Measurements from ENCODE around the gene PMM1.
A peak's percentile ranks its signal among the peaks of the same experiment; 100 is the strongest.
"Not testable (repeated sequence)": the region's sequence is repeated elsewhere in the genome, so short reads cannot be mapped to it uniquely, and the experiment has no call there.

PMM1 gene

DNA sequence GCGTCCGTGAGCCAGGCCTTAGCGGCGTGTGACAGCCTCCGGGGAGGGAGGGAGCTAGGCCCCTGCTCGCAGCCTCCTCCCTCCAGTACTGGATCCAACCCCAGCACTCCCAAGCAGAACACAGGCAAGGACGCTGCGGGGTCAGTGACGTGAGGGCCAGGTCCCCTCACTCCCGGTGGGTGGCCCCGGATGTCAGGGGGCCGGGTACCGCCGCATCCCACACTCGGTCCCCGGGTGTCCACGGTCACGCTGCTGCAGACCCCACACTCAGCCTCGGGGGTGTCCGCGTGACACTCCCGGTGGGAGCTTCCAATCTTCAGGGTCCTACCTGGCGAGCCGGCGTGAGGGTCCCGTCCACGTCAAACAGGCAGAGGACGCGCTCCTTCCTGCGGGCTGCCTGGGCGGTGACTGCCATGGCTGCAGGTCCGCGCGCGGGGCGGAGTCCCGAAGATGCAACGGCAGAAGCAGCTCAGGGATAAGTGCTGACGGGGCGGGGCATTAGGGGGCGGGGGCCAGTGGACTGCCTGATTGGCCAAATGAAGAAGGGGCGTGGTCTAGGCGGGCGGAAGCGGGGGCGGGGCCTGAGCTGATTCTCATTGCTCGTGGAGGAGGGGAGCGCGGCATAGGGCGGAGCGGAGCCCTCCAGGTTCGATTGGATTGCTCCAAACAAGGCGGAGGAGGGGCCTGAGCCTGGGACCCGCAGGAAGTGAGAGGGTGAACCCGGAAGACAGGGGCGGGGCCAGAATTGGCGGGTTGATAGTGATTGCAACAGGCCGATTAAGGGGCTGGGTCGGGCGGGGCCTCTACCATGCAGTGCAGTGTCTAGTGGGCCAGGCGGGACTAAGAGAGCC is at the start of gene PMM1:
Gene PMM1, minus strand, starts transcription at position 450 of the 851 bp plus-strand sequence. Its CDS starts 35 bp downstream, at position 415.
- H3K4me3 ChIP-seq (ENCODE audit: low read depth, low read length), result peak within 1 kb of the TSS; percentile 89
- DNase-seq (ENCODE audit: low read depth), result peak; percentile 98

GRCh38 chr22:41638748-41639147 is 49.1 kb upstream of the PMM1 start:
- no peak overlapping the region for H3K4me3 ChIP-seq (ENCODE audit: low read depth, low read length)
- DNase-seq (ENCODE audit: low read depth), result no peak

DNA sequence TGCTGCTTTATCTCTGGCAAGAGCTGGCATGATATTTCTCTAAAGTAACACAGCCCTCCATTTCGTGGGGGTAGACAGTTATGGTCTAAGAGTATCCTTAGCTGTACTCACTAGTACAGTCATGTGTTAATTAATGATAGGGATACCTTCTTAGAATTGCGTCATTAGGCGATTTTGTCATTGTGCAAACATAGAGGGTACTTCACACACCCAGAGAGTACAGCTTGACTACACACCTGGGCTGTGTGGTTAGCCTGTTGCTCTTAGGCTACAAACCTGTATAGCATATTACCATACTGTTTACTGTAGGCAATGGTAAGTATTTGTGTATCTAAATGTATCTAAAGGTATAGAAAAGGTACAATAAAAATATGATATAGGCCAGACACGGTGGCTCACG is 48.5 kb upstream of the PMM1 start:
- DNase-seq (ENCODE audit: low read depth), result no peak

DNA sequence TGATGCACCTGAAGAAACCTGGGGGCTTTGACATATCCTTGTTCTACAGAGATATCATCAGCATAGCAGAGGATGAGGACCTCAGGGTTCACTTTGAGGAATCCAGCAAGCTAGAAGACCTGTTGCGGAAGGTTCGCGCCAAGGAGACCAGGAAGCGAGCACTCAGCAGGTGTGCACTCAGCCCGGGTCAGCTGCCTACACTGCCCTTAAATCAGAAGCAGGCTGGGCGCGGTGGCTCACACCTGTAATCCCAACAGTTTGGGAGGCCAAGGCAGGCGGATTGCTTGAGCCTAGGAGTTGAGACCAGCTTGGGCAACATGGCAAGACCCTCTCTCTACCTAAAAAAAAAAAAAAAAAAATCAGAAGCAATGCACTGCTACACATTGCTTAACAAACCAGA is 48.0 kb upstream of the PMM1 start:
- H3K4me3 ChIP-seq (ENCODE audit: low read depth, low read length); DNase-seq (ENCODE audit: low read depth): not testable (repeated sequence)

More for the DNA sequence above, 48.5 kb upstream of the PMM1 start:
- H3K4me3 ChIP-seq (ENCODE audit: low read depth, low read length), result no peak overlapping the region

DNA sequence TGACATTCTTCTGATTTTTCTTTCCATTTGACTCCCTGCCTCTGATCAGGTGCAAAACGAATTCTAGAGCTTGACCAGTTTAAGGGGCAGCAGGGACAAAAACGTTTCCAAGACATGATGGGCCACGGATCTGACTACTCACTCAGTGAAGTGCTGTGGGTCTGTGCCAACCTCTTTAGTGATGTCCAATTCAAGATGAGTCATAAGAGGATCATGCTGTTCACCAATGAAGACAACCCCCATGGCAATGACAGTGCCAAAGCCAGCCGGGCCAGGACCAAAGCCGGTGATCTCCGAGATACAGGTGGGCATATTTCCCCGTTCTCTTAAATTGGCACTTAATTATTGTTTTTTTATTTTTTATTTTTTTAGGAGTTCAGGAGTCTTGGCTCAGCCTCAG is 46.8 kb upstream of the PMM1 start:
- no peak overlapping the region for H3K4me3 ChIP-seq (ENCODE audit: low read depth, low read length)
- DNase-seq (ENCODE audit: low read depth), result no peak

- not testable (repeated sequence) for DNase-seq (ENCODE audit: low read depth); H3K4me3 ChIP-seq (ENCODE audit: low read depth, low read length)
These were observed 45.0 kb upstream of the PMM1 start for GRCh38 chr22:41634610-41635009.

GRCh38 chr22:41631615-41632014 is 42.0 kb upstream of the PMM1 start:
- not testable (repeated sequence) for DNase-seq (ENCODE audit: low read depth); H3K4me3 ChIP-seq (ENCODE audit: low read depth, low read length)

GRCh38 chr22:41631115-41631514 is 41.5 kb upstream of the PMM1 start:
- H3K4me3 ChIP-seq (ENCODE audit: low read depth, low read length); DNase-seq (ENCODE audit: low read depth): not testable (repeated sequence)

DNA sequence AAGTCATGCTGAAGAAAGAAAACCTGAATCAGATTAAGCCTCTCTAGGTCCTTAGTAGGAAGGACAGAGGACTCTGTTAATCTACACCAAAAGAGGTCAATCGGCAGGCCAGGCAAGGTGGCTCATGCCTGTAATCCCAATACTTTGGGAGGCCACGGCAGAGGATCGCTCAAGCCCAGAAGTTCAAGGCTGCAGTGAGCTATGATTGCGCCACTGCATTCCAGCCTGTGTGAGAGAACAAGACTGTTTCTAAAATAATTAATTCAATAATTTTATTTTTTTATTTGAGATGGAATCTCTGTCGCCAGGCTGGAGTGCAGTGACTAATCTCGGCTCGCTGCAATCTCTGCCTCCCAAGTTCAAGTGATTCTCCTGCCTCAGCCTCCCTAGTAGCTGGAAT is 35.9 kb upstream of the PMM1 start:
- no peak for DNase-seq (ENCODE audit: low read depth)
- no peak overlapping the region for H3K4me3 ChIP-seq (ENCODE audit: low read depth, low read length)

GRCh38 chr22:41621911-41622179 is 32.2 kb upstream of the PMM1 start:
- no peak for DNase-seq (ENCODE audit: low read depth)
- peak overlapping the region; percentile 97 for H3K4me3 ChIP-seq (ENCODE audit: low read depth, low read length)

DNA sequence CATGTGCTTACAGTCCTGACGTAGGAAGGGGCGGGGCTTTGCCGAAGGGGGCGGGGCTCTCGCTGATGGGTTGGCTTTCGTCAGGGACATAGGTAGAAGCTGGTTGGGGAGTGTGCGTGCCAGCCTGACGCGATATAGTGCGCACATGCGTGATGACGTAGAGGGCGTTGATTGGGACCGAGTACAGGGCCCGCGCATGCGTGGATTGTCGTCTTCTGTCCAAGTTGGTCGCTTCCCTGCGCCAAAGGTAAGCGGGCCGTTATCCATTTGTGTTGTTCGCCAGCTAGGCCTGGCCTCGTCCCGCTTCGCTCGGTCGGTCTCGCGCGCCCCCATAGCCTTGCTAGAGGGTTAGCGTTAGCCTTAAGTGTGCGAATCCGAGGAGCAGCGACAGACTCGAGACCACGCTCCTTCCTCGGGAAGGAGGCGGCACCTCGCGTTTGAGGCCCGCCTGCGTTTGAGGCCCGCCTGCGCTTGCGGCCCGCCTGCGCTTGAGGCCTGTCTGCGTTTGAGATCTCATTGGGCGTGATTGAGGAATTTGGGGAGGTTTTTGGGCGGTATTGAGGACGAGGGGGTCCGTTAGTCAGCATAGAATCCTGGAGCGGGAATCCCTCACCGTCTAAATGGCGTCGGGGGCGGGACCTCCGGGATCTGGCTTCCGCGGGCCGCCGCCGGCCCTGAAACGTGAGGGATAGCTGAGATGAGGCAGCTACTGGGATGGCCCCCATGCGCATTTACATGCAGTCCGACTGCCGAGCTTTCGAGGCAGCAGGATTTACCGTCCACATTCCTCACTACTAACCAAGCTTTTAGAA is 31.7 kb upstream of the PMM1 start, which contains the start of gene XRCC6:
Gene XRCC6, plus strand, starts transcription at position 197 of the 812 bp plus-strand sequence. CDS start 710 bp downstream, outside the sequence.
- DNase-seq (ENCODE audit: low read depth), result peak; percentile 98
- H3K4me3 ChIP-seq (ENCODE audit: low read depth, low read length), result peak within 1 kb of the TSS; percentile 97

- no peak for DNase-seq (ENCODE audit: low read depth)
- peak within 1 kb of the TSS; percentile 97 for H3K4me3 ChIP-seq (ENCODE audit: low read depth, low read length)
These were observed 31.0 kb upstream of the PMM1 start, which contains the start of gene DESI1 for GRCh38 chr22:41620589-41621098. TSS of gene DESI1 (minus strand) at chr22:41621043. CDS start at chr22:41620839, 204 bp downstream.

DNA sequence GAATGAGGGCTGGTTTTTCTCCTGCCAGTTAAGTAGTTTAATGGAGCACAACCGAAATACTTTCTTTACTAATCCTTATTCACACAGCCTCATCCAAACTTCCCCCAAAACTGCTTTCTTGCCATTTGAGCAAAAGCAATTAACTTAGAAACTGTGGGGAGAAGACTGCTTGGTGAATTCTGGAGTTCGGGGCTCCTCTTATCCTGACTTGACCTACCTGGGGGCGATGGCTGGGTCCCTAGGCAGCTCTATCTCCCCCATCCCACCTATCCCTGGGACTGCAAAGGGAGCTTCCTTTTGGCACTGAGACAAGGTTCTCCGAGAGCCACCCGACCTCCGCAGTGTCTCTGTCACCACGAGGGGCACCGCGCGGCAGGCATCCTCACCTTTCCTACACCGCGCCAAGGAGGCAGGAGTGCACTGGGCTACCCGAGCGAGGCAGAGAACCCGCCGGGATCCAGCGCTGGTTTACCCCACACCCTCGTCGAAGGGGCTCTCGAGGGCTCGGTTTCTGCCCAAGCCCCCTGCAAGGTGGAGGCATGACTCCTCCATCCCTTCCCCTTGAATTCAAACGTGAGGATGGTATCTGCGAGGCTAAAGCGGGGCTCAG is 30.4 kb upstream of the PMM1 start:
- DNase-seq (ENCODE audit: low read depth), result no peak
- H3K4me3 ChIP-seq (ENCODE audit: low read depth, low read length), result peak overlapping the region; percentile 97

GRCh38 chr22:41613456-41613855 is 23.8 kb upstream of the PMM1 start:
- DNase-seq (ENCODE audit: low read depth), result no peak
- no peak overlapping the region for H3K4me3 ChIP-seq (ENCODE audit: low read depth, low read length)

GRCh38 chr22:41612603-41613306 is 23.1 kb upstream of the PMM1 start:
- H3K4me3 ChIP-seq (ENCODE audit: low read depth, low read length), result no peak overlapping the region
- DNase-seq (ENCODE audit: low read depth), result no peak

DNA sequence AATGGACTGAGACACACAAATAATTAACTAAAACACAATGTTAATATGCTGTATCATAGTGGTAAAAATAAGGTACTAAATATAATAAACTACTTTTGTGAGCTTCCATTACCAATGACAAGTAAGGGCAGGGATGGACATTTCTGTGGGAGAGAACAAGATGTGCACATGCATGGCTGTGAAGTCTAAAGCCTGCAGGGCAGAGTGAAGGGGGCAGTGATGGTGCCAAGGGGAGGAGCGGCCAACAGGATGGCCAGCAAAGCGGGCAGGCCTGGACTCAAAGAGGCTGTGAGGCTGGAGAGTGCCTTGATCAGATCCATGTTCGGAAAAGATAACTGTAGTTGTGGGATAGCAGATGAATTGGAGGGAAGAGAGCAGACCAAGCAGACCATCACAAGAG is 18.7 kb upstream of the PMM1 start:
- DNase-seq (ENCODE audit: low read depth), result no peak
- H3K4me3 ChIP-seq (ENCODE audit: low read depth, low read length), result no peak overlapping the region

- no peak overlapping the region for H3K4me3 ChIP-seq (ENCODE audit: low read depth, low read length)
- DNase-seq (ENCODE audit: low read depth), result no peak
These were observed 14.3 kb upstream of the PMM1 start for GRCh38 chr22:41603873-41604332.

- DNase-seq (ENCODE audit: low read depth), result no peak
- H3K4me3 ChIP-seq (ENCODE audit: low read depth, low read length), result no peak overlapping the region
These were observed 11.3 kb upstream of the PMM1 start for GRCh38 chr22:41600976-41601375.

Data from skeletal muscle cell (primary cell).